Measurements from ENCODE around the gene MOGAT3.
A peak's percentile ranks its signal among the peaks of the same experiment; 100 is the strongest.

MOGAT3 gene

GRCh38 chr7:101200862-101201599 lies at the start of gene MOGAT3:
TSS of gene MOGAT3 (minus strand) at chr7:101201036. CDS start at chr7:101200854, 182 bp downstream.
- DNase-seq, result no peak

GRCh38 chr7:101250324-101250723 lies 49.5 kb upstream of the MOGAT3 start:
- intact Hi-C loops (cut with DNase I), result no loop called here
- no peak for DNase-seq

More at GRCh38 chr7:101200862-101201599, at the start of gene MOGAT3:
- intact Hi-C loops (cut with DNase I), result no loop called here

- DNase-seq, result no peak
- intact Hi-C loops (cut with DNase I), result no loop called here
These were observed 47.4 kb upstream of the MOGAT3 start for GRCh38 chr7:101248276-101248675.

- intact Hi-C loops (cut with DNase I), result loop anchor here (2.0 kb wide), 1 partner anchor 26 kb away; the partner anchor contains the start of gene ZNHIT1
- DNase-seq, result no peak
These were observed 44.4 kb upstream of the MOGAT3 start for GRCh38 chr7:101245147-101245668.

GRCh38 chr7:101244375-101245146 lies 43.7 kb upstream of the MOGAT3 start, which contains the start of gene FIS1:
TSS of gene FIS1 (minus strand) at chr7:101245081. CDS start at chr7:101245004, 77 bp downstream.
- peak; percentile 86 to 98 (median 95) for DNase-seq
- intact Hi-C loops (cut with DNase I), result loop anchor here (2.0 kb wide), 1 partner anchor 26 kb away; the partner anchor contains the start of gene ZNHIT1

GRCh38 chr7:101243646-101244374 lies 43.0 kb upstream of the MOGAT3 start:
- intact Hi-C loops (cut with DNase I), result loop anchor here (2.0 kb wide), 1 partner anchor 25 kb away; the partner anchor contains the start of gene ZNHIT1
- DNase-seq, result peak in 10 of 42 donors; percentile 17 to 88 (median 28)

- no peak for DNase-seq
- intact Hi-C loops (cut with DNase I), result no loop called here
These were observed 40.9 kb upstream of the MOGAT3 start for GRCh38 chr7:101241443-101242349.

- intact Hi-C loops (cut with DNase I), result no loop called here
- DNase-seq, result no peak
These were observed 40.2 kb upstream of the MOGAT3 start for GRCh38 chr7:101241015-101241363.

GRCh38 chr7:101240226-101241014 lies 39.6 kb upstream of the MOGAT3 start:
- intact Hi-C loops (cut with DNase I), result no loop called here
- DNase-seq, result no peak

- DNase-seq, result no peak
- intact Hi-C loops (cut with DNase I), result no loop called here
These were observed 39.0 kb upstream of the MOGAT3 start for GRCh38 chr7:101239951-101240220.

GRCh38 chr7:101239191-101239950 lies 38.5 kb upstream of the MOGAT3 start:
- intact Hi-C loops (cut with DNase I), result no loop called here
- DNase-seq, result no peak

GRCh38 chr7:101238226-101239182 lies 37.7 kb upstream of the MOGAT3 start:
- intact Hi-C loops (cut with DNase I), result no loop called here
- no peak for DNase-seq

GRCh38 chr7:101237206-101238067 lies 36.6 kb upstream of the MOGAT3 start, which contains the start of gene CLDN15:
TSS of gene CLDN15 (minus strand) at chr7:101237802. CDS start at chr7:101237581, 221 bp downstream.
- DNase-seq, result peak in 1 of 42 donors; percentile 45
- intact Hi-C loops (cut with DNase I), result no loop called here

- intact Hi-C loops (cut with DNase I), result no loop called here
- DNase-seq, result no peak
These were observed 35.5 kb upstream of the MOGAT3 start for GRCh38 chr7:101236292-101236835.

Data from head of caudate nucleus (tissue), 42 donors.